GM23338 (cell line): ENCODE data around the gene PLA2G5. TPM values are rescaled to one million over a fixed set of nuclear protein-coding genes. Genes with fewer than 3 reads are reported as not detected.

ENCODE experiments used
- ATAC-seq: fragments of 200-7000 bp; cut with Tn5 transposase; 3 replicates; pipeline ENCODE4 v1.9.1; 2020
- DNase-seq: peaks from one replicate; pipeline ENCODE4 v3.0.0-alpha.2; 2015; ENCODE audit warnings: low spot score
- H2AFZ ChIP-seq: fragments of 200-600 bp; sonication (generic); 2 replicates; pipeline ENCODE4 v1.8.0; 2016; ENCODE audit warnings: antibody characterized with exemption, mild to moderate bottlenecking, moderate library complexity
- H3F3A ChIP-seq: fragments of 200-600 bp; sonication (generic); replicated peaks from 2 replicates; pipeline ENCODE4 v1.8.0; 2017; ENCODE audit warnings: antibody characterized with exemption, mixed run types, low read depth
- H3K27ac ChIP-seq: fragments of 200-600 bp; sonication (generic); 2 replicates; pipeline ENCODE4 v1.6.1; 2016; ENCODE audit warnings: low read depth
- H3K27me3 ChIP-seq: fragments of 200-600 bp; sonication (generic); 2 replicates; pipeline ENCODE4 v1.8.0; 2016; ENCODE audit warnings: mild to moderate bottlenecking, mixed run types, moderate library complexity; ENCODE audit not compliant: insufficient read depth
- H3K36me3 ChIP-seq: fragments of 200-600 bp; sonication (generic); 2 replicates; pipeline ENCODE4 v1.8.0; 2016; ENCODE audit warnings: mild to moderate bottlenecking; ENCODE audit not compliant: insufficient read depth
- H3K4me1 ChIP-seq: fragments of 200-600 bp; sonication (generic); 2 replicates; pipeline ENCODE4 v1.8.0; 2016; ENCODE audit warnings: mild to moderate bottlenecking, moderate library complexity; ENCODE audit not compliant: insufficient read depth
- H3K4me2 ChIP-seq: fragments of 200-600 bp; sonication (generic); 2 replicates; pipeline ENCODE4 v1.7.1; 2017; ENCODE audit warnings: mixed run types
- H3K4me3 ChIP-seq: fragments of 200-600 bp; sonication (generic); 2 replicates; pipeline ENCODE4 v1.6.1; 2016; ENCODE audit warnings: mixed run types
- H3K79me2 ChIP-seq: fragments of 200-600 bp; sonication (generic); replicated peaks from 2 replicates; pipeline ENCODE4 v1.8.0; 2017; ENCODE audit warnings: mild to moderate bottlenecking; ENCODE audit not compliant: insufficient read depth
- H3K9me2 ChIP-seq: fragments of 200-600 bp; sonication (generic); 2 replicates; pipeline ENCODE4 v1.8.0; 2017; ENCODE audit not compliant: insufficient read depth
- H4K20me1 ChIP-seq: fragments of 200-600 bp; sonication (generic); replicated peaks from 2 replicates; pipeline ENCODE4 v1.8.0; 2017; ENCODE audit warnings: mild to moderate bottlenecking; ENCODE audit not compliant: insufficient read depth
- H3K27ac Mint-ChIP-seq: 2 replicates; pipeline ENCODE4 v1.8.0; 2020; ENCODE audit warnings: inconsistent platforms, mild to moderate bottlenecking, moderate library complexity, mixed read lengths
- H3K27me3 Mint-ChIP-seq: 3 replicates; pipeline ENCODE4 v1.8.0; 2022; ENCODE audit warnings: low read depth, mild to moderate bottlenecking, moderate library complexity, mixed read lengths, inconsistent platforms; ENCODE audit not compliant: insufficient read depth, poor library complexity
- H3K36me3 Mint-ChIP-seq: 3 replicates; pipeline ENCODE4 v1.8.0; 2021; ENCODE audit warnings: low read depth, mild to moderate bottlenecking, inconsistent platforms, moderate library complexity, mixed read lengths
- H3K4me1 Mint-ChIP-seq: 3 replicates; pipeline ENCODE4 v1.8.0; 2020; ENCODE audit warnings: mild to moderate bottlenecking, inconsistent platforms, mixed read lengths
- H3K4me3 Mint-ChIP-seq: 3 replicates; pipeline ENCODE4 v1.8.0; 2021; ENCODE audit warnings: moderate library complexity, mild to moderate bottlenecking, inconsistent platforms, mixed read lengths
- H3K9me3 Mint-ChIP-seq: 3 replicates; pipeline ENCODE4 v1.8.0; 2020; ENCODE audit warnings: moderate library complexity, mild to moderate bottlenecking, inconsistent platforms, mixed read lengths
- CREB1 ChIP-seq: fragments of 250-450 bp; sonication (Bioruptor Pico); IDR thresholded peaks from 2 replicates; pipeline ENCODE4 v1.5.0; 2020; ENCODE audit warnings: low read depth, mild to moderate bottlenecking, moderate library complexity
- EZH2 ChIP-seq: fragments of 200-600 bp; sonication (generic); IDR thresholded peaks from one replicate; pipeline ENCODE4 v1.8.0; 2017; ENCODE audit warnings: antibody characterized with exemption, mild to moderate bottlenecking, low read depth; ENCODE audit not compliant: unreplicated experiment
- EZH2phosphoT487 ChIP-seq: fragments of 200-600 bp; sonication (generic); IDR thresholded peaks from one replicate; pipeline ENCODE4 v1.8.1; 2018; ENCODE audit warnings: antibody characterized with exemption; ENCODE audit not compliant: unreplicated experiment
- JUNB ChIP-seq: IDR thresholded peaks from one replicate; pipeline ENCODE4 v1.6.1; 2016; ENCODE audit warnings: antibody characterized with exemption; ENCODE audit not compliant: unreplicated experiment
- NANOG ChIP-seq: IDR thresholded peaks from 2 replicates; pipeline ENCODE4 v1.6.1; 2016; ENCODE audit warnings: antibody characterized with exemption, borderline replicate concordance
- POLR2AphosphoS5 ChIP-seq: IDR thresholded peaks from 2 replicates; pipeline ENCODE4 v1.6.1; 2016; ENCODE audit warnings: antibody characterized with exemption, low read depth
- STAT1 ChIP-seq: IDR thresholded peaks from one replicate; pipeline ENCODE4 v1.6.1; 2016; ENCODE audit warnings: antibody characterized with exemption; ENCODE audit not compliant: unreplicated experiment
- ZNF114 ChIP-seq: fragments of 250-450 bp; sonication (Bioruptor Pico); IDR thresholded peaks from 2 replicates; pipeline ENCODE4 v1.5.0; 2020; ENCODE audit warnings: mild to moderate bottlenecking, moderate library complexity
- ZNF331 ChIP-seq: fragments of 250-450 bp; sonication (Bioruptor Pico); IDR thresholded peaks from 2 replicates; pipeline ENCODE4 v1.5.0; 2020; ENCODE audit warnings: low read depth, mild to moderate bottlenecking, moderate library complexity
- polyA plus RNA-seq: library from polyadenylated mRNA; unstranded; fragments of >200 nt; fragmentation: Nextera tagmentation; extraction: Ambion mirVana; gene quantifications from 2 replicates; pipeline ENCODE4 v1.2.1, GENCODE V29; 2016
- total RNA-seq: library from RNA; depleted of rRNA; stranded (reverse); fragments of >200 nt; shearing (Covaris generic); gene quantifications from 2 replicates; pipeline ENCODE4 v1.2.3, GENCODE V29; 2014
- TF ChIP-seq, protein P1 (sequence below): fragments of 250-450 bp; sonication (Bioruptor Pico); IDR thresholded peaks from 2 replicates; pipeline ENCODE4 v1.5.0; 2020; ENCODE audit warnings: mild to moderate bottlenecking, moderate library complexity
- TF ChIP-seq, protein P2 (sequence below): IDR thresholded peaks from one replicate; pipeline ENCODE4 v1.6.1; 2018; ENCODE audit warnings: antibody characterized with exemption; ENCODE audit not compliant: unreplicated experiment
- TF ChIP-seq, protein P3 (sequence below), 2 experiments: fragments of 200-600 bp in 1 of 2; sonication (generic) in 1 of 2; conservative IDR thresholded peaks; 2 replicates each; pipeline versions ENCODE4 v1.5.1 to v1.6.1; 2016 to 2017; ENCODE audit warnings: antibody characterized with exemption in 2 of 2, low read depth in 2 of 2, mild to moderate bottlenecking in 2 of 2, moderate library complexity in 1 of 2

Gene PLA2G5
- total and polyA plus RNA-seq, 2 experiments from 2014 or later: not detected

- Histone ChIP-seq H3K27me3 (no peaks in the 10 kb centered on the region), H3K79me2 (no peaks in the 10 kb centered on the region), H3K4me1 (no peaks in the 10 kb centered on the region), H2AFZ (no peak overlapping the region), H3K4me2 (no peak overlapping the region), H3K9me2 (no peaks in the 10 kb centered on the region; the same call in 1 of the 2 replicates), H3K36me3 (no peaks in the 10 kb centered on the region), H3F3A (no peaks in the 10 kb centered on the region), H3K4me3 (no peak overlapping the region), H4K20me1 (no peaks in the 10 kb centered on the region), H3K27ac (no peak overlapping the region)
- ATAC-seq: no peak
- TF ChIP-seq STAT1 (no peak), JUNB (no peak), ZNF114 (CRISPR knock-in tag) (no peak), EZH2 (no peak), CREB1 (CRISPR knock-in tag) (no peak), EZH2phosphoT487 (no peak), NANOG (no peak), POLR2AphosphoS5 (no peak), ZNF331 (CRISPR knock-in tag) (no peak)
- TF ChIP-seq, protein P1, sequence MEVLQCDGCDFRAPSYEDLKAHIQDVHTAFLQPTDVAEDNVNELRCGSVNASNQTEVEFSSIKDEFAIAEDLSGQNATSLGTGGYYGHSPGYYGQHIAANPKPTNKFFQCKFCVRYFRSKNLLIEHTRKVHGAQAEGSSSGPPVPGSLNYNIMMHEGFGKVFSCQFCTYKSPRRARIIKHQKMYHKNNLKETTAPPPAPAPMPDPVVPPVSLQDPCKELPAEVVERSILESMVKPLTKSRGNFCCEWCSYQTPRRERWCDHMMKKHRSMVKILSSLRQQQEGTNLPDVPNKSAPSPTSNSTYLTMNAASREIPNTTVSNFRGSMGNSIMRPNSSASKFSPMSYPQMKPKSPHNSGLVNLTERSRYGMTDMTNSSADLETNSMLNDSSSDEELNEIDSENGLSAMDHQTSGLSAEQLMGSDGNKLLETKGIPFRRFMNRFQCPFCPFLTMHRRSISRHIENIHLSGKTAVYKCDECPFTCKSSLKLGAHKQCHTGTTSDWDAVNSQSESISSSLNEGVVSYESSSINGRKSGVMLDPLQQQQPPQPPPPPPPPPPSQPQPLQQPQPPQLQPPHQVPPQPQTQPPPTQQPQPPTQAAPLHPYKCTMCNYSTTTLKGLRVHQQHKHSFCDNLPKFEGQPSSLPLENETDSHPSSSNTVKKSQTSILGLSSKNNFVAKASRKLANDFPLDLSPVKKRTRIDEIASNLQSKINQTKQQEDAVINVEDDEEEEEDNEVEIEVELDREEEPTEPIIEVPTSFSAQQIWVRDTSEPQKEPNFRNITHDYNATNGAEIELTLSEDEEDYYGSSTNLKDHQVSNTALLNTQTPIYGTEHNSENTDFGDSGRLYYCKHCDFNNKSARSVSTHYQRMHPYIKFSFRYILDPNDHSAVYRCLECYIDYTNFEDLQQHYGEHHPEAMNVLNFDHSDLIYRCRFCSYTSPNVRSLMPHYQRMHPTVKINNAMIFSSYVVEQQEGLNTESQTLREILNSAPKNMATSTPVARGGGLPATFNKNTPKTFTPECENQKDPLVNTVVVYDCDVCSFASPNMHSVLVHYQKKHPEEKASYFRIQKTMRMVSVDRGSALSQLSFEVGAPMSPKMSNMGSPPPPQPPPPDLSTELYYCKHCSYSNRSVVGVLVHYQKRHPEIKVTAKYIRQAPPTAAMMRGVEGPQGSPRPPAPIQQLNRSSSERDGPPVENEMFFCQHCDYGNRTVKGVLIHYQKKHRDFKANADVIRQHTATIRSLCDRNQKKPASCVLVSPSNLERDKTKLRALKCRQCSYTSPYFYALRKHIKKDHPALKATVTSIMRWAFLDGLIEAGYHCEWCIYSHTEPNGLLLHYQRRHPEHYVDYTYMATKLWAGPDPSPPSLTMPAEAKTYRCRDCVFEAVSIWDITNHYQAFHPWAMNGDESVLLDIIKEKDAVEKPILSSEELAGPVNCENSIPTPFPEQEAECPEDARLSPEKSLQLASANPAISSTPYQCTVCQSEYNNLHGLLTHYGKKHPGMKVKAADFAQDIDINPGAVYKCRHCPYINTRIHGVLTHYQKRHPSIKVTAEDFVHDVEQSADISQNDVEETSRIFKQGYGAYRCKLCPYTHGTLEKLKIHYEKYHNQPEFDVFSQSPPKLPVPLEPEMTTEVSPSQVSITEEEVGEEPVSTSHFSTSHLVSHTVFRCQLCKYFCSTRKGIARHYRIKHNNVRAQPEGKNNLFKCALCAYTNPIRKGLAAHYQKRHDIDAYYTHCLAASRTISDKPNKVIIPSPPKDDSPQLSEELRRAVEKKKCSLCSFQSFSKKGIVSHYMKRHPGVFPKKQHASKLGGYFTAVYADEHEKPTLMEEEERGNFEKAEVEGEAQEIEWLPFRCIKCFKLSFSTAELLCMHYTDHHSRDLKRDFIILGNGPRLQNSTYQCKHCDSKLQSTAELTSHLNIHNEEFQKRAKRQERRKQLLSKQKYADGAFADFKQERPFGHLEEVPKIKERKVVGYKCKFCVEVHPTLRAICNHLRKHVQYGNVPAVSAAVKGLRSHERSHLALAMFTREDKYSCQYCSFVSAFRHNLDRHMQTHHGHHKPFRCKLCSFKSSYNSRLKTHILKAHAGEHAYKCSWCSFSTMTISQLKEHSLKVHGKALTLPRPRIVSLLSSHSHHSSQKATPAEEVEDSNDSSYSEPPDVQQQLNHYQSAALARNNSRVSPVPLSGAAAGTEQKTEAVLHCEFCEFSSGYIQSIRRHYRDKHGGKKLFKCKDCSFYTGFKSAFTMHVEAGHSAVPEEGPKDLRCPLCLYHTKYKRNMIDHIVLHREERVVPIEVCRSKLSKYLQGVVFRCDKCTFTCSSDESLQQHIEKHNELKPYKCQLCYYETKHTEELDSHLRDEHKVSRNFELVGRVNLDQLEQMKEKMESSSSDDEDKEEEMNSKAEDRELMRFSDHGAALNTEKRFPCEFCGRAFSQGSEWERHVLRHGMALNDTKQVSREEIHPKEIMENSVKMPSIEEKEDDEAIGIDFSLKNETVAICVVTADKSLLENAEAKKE (CRISPR knock-in tag): no peak
- TF ChIP-seq, protein P2, sequence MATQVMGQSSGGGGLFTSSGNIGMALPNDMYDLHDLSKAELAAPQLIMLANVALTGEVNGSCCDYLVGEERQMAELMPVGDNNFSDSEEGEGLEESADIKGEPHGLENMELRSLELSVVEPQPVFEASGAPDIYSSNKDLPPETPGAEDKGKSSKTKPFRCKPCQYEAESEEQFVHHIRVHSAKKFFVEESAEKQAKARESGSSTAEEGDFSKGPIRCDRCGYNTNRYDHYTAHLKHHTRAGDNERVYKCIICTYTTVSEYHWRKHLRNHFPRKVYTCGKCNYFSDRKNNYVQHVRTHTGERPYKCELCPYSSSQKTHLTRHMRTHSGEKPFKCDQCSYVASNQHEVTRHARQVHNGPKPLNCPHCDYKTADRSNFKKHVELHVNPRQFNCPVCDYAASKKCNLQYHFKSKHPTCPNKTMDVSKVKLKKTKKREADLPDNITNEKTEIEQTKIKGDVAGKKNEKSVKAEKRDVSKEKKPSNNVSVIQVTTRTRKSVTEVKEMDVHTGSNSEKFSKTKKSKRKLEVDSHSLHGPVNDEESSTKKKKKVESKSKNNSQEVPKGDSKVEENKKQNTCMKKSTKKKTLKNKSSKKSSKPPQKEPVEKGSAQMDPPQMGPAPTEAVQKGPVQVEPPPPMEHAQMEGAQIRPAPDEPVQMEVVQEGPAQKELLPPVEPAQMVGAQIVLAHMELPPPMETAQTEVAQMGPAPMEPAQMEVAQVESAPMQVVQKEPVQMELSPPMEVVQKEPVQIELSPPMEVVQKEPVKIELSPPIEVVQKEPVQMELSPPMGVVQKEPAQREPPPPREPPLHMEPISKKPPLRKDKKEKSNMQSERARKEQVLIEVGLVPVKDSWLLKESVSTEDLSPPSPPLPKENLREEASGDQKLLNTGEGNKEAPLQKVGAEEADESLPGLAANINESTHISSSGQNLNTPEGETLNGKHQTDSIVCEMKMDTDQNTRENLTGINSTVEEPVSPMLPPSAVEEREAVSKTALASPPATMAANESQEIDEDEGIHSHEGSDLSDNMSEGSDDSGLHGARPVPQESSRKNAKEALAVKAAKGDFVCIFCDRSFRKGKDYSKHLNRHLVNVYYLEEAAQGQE: no peak
- TF ChIP-seq, protein P3, sequence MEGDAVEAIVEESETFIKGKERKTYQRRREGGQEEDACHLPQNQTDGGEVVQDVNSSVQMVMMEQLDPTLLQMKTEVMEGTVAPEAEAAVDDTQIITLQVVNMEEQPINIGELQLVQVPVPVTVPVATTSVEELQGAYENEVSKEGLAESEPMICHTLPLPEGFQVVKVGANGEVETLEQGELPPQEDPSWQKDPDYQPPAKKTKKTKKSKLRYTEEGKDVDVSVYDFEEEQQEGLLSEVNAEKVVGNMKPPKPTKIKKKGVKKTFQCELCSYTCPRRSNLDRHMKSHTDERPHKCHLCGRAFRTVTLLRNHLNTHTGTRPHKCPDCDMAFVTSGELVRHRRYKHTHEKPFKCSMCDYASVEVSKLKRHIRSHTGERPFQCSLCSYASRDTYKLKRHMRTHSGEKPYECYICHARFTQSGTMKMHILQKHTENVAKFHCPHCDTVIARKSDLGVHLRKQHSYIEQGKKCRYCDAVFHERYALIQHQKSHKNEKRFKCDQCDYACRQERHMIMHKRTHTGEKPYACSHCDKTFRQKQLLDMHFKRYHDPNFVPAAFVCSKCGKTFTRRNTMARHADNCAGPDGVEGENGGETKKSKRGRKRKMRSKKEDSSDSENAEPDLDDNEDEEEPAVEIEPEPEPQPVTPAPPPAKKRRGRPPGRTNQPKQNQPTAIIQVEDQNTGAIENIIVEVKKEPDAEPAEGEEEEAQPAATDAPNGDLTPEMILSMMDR (conservative IDR thresholded peaks at IDR 0.05; ENCODE audit: low read depth in 2 of 2): no peak
- Mint-ChIP-seq H3K27ac (no peak overlapping the region), H3K9me3 (peaks cover 13% of the 10 kb centered on the region), H3K36me3 (peaks cover 4% of the 10 kb centered on the region; the same call in 1 of the 3 replicates), H3K27me3 (peaks cover 1% of the 10 kb centered on the region), H3K4me3 (no peak overlapping the region), H3K4me1 (peaks cover 15% of the 10 kb centered on the region)
- DNase-seq: no peak
These were observed 39.3 kb downstream of the PLA2G5 start for GRCh38 chr1:20109223-20109856.
